ENCODE data around the gene CARD6.
A peak's percentile ranks its signal among the peaks of the same experiment; 100 is the strongest.

The CARD6 gene

DNA sequence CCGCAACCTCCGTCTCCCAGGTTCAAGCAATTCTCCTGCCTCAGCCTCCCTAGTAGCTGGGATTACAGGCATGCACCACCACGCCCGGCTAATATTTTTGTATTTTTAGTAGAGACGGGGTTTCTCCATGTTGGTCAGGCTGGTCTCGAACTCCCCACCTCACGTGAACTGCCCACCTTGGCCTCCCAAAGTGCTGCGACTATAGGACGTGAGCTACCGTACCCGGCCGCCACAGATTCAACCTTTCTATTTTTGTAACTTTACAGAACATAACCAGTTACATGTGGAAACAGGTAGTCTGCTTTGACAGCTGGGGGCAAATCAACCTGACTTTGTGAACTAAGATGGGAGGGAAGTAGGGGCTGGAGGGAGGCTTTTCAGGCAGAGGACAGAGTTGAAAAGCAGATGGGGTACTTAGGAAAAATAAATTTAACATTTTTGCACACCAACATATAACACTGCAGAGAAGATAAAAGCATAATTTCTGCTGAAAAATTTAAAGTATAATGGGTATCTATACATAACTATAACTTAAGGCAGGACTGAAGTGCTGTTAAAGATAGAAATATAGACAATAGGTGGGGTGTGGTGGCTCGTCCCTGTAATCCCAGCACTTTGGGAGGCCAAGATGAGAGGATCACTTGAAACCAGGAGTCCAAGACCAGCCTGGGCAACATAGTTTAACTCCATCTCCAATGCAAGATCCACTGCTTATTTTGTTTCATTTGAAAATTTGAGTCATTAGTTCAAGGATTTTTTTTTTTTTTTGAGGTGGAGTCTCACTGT, 11.2 kb upstream of the CARD6 start:
- Histone ChIP-seq H3K4me3 (ENCODE audit: low read depth, low read length) (no peak overlapping the region), H3K27me3 (ENCODE audit: control insufficient read depth, insufficient read depth, low read length) (no peaks in the 10 kb centered on the region), H3K27ac (no peak overlapping the region), H3K36me3 (ENCODE audit: control insufficient read depth, insufficient read depth, low read length) (no peaks in the 10 kb centered on the region), H3K9ac (no peak overlapping the region), H3K4me1 (peaks cover 12% of the 10 kb centered on the region), H3K9me3 (ENCODE audit: control insufficient read depth, low read length) (no peaks in the 10 kb centered on the region), H3K4me2 (ENCODE audit: low read length) (no peak overlapping the region), H3K79me2 (no peaks in the 10 kb centered on the region), H2AFZ (no peak overlapping the region)
- TF ChIP-seq, protein P1, sequence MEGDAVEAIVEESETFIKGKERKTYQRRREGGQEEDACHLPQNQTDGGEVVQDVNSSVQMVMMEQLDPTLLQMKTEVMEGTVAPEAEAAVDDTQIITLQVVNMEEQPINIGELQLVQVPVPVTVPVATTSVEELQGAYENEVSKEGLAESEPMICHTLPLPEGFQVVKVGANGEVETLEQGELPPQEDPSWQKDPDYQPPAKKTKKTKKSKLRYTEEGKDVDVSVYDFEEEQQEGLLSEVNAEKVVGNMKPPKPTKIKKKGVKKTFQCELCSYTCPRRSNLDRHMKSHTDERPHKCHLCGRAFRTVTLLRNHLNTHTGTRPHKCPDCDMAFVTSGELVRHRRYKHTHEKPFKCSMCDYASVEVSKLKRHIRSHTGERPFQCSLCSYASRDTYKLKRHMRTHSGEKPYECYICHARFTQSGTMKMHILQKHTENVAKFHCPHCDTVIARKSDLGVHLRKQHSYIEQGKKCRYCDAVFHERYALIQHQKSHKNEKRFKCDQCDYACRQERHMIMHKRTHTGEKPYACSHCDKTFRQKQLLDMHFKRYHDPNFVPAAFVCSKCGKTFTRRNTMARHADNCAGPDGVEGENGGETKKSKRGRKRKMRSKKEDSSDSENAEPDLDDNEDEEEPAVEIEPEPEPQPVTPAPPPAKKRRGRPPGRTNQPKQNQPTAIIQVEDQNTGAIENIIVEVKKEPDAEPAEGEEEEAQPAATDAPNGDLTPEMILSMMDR (IDR thresholded peaks at IDR 0.05), result no peak

DNA sequence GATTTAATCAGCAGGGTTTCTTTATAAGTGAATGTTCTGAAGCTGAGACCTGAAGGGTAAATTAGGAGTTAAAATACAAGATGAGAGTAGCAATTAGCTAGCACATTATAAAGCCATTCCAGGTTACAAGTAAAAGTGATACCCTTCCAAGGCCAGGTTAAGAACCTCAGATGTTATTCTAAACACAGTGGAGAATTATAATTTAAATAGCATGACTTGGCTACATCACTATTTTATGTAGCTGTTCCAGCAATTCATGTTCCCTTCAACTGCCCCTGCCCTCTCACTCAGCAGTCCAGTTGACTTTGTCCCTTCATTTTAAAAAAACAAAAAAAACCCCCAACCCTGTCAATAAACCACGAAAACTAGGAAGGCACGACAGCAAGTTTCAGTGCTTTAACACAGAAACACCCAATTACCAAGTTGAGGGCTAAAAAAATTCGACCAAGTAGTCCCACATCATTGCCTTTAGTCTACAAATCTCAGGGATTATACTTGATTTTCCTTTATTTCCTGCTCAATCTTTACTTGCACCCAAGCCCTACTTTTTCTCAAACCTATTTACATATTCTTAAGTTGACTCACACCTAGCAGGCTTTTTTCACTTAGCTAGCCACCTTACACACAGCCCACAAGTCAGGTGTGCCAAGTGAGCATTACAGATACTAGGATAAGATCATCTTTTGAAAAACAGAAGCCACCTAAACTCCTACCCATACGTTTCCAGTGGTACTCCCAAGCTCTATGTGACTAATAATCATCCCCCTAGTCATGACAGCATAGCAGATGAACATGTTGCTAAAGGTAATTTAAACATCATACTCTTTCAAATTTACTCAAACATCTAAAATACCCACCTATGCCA, 9.6 kb upstream of the CARD6 start:
- H3K79me2 ChIP-seq, result no peaks in the 10 kb centered on the region
- no peak overlapping the region for H3K27ac ChIP-seq
- H3K4me1 ChIP-seq, result peaks cover 12% of the 10 kb centered on the region
- H3K4me2 ChIP-seq (ENCODE audit: low read length), result no peak overlapping the region
- no peaks in the 10 kb centered on the region for H3K27me3 ChIP-seq (ENCODE audit: control insufficient read depth, insufficient read depth, low read length)
- H3K9me3 ChIP-seq (ENCODE audit: control insufficient read depth, low read length), result no peaks in the 10 kb centered on the region
- no peaks in the 10 kb centered on the region for H3K36me3 ChIP-seq (ENCODE audit: control insufficient read depth, insufficient read depth, low read length)
- no peak overlapping the region for H3K9ac ChIP-seq
- H3K4me3 ChIP-seq (ENCODE audit: low read depth, low read length), result no peak overlapping the region
- H2AFZ ChIP-seq, result no peak overlapping the region
- TF ChIP-seq, protein P1 (IDR thresholded peaks at IDR 0.05), result no peak

DNA sequence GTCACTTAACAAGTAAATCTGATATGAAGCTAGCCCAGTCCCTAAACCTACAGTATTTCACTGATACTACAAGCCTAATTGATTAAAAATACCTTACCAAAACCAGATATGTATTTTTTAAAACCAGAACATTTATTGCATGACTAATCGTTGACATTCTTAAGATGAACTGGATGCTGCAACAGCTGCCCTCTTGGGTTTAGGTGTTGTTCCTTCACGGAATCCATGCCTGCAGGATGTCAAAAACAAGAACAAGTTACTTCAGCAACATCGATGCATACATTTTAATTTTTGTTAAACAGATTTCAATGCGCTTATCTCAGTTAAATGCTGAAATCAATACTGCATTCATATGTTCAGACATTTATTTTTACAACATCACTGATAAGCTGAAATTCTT, 8.8 kb upstream of the CARD6 start:
- H3K9ac ChIP-seq, result no peak overlapping the region
- peaks cover 12% of the 10 kb centered on the region for H3K4me1 ChIP-seq
- H3K4me2 ChIP-seq (ENCODE audit: low read length), result no peak overlapping the region
- H3K79me2 ChIP-seq, result no peaks in the 10 kb centered on the region
- H3K27ac ChIP-seq, result no peak overlapping the region
- no peaks in the 10 kb centered on the region for H3K36me3 ChIP-seq (ENCODE audit: control insufficient read depth, insufficient read depth, low read length)
- no peaks in the 10 kb centered on the region for H3K9me3 ChIP-seq (ENCODE audit: control insufficient read depth, low read length)
- H3K4me3 ChIP-seq (ENCODE audit: low read depth, low read length), result no peak overlapping the region
- H2AFZ ChIP-seq, result no peak overlapping the region
- no peaks in the 10 kb centered on the region for H3K27me3 ChIP-seq (ENCODE audit: control insufficient read depth, insufficient read depth, low read length)
- TF ChIP-seq, protein P1 (IDR thresholded peaks at IDR 0.05), result no peak

DNA sequence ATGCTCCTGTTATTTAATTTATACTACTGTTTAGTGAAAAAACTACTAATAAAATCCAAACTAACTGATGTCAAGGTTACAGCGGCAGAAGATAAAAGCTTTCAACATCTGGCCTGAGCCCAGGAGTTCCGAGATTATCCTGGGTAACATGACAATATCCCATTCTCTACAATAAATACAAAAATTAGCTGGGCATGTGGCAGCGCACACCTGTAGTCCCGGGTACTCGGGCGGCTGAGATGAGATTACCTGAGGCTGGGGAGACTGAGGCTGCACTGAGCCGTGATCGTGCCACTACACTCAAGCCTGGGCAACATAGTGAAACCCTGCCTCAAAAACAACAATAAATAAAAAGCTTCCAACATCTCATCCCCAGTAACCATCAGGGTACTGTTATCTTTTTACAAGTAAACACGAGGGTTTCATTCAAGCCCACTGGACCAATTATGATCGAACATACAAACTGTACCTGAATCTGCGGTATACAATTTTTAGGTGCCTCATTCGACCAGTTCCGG, 7.4 kb upstream of the CARD6 start:
- Histone ChIP-seq H3K27me3 (ENCODE audit: control insufficient read depth, insufficient read depth, low read length) (no peaks in the 10 kb centered on the region), H3K4me3 (ENCODE audit: low read depth, low read length) (peak overlapping the region; percentile 86), H3K9me3 (ENCODE audit: control insufficient read depth, low read length) (no peaks in the 10 kb centered on the region), H3K36me3 (ENCODE audit: control insufficient read depth, insufficient read depth, low read length) (no peaks in the 10 kb centered on the region), H3K4me2 (ENCODE audit: low read length) (peak overlapping the region; percentile 84), H3K4me1 (peaks cover 12% of the 10 kb centered on the region), H3K9ac (no peak overlapping the region), H3K27ac (peak overlapping the region; percentile 90), H2AFZ (no peak overlapping the region), H3K79me2 (no peaks in the 10 kb centered on the region)
- TF ChIP-seq, protein P1 (IDR thresholded peaks at IDR 0.05), result no peak

All from parathyroid adenoma (tissue), 2 donors.